Measurements from ENCODE around the gene DLK1. TPM values are rescaled to one million over a fixed set of nuclear protein-coding genes. Genes with fewer than 3 reads are reported as not detected.
A peak's percentile ranks its signal among the peaks of the same experiment; 100 is the strongest.

DLK1 gene
- polyA plus RNA-seq, 1 donor (not counting 4 experiments of a cell fraction or from before 2014, with no cell fraction given) = not detected

DNA sequence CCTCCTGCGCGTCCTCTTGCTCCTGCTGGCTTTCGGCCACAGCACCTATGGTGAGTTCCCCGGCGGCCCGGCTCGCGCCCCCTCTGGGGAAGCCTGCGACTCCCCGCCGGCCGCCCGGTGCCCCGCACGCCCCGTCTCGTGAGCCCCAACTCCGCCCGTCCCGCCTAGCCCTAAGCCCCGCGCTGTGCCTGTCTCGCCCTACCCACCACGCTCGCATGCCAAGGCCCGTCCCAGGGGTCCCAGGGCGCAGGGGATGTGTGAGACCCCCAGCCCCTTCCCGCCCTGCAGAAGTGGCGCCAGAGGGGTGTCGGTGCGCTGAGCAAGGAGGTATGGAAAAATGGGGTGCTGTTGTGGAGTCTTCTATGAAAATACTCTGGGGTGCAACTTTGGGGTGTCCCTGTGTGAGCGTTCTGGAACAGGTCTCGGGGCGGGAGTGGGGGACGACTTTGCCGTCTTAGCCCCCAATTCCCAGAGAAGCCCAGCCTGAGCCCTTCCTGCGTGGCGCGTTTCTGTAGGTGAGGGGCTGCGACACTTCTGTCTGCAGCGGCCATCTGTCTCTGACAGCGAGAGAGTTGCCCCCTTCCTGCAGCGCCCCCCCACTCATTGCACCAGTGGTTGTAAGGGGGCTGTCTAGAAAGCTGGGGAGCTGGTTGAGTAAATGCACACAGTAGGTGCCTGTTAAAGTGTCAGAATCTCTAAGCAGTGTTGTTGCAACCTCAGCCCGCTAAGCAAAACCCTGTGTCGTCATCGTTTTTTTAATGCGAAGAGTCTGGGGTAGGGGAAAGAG lies 587 bp downstream of the DLK1 start:
- dilution Hi-C loops (cut with MboI; ENCODE audit: extremely low pct_ligation_motif_present, low sequenced_read_pairs) = no loop called here
- Histone ChIP-seq H4K20me1 (ENCODE audit: control insufficient read depth, extremely low read depth, insufficient read depth, low read length) (no peaks in the 10 kb centered on the region), H3K9me3 (ENCODE audit: control insufficient read depth, low read depth, low read length) (no peaks in the 10 kb centered on the region), H3K4me1 (ENCODE audit: control insufficient read depth, extremely low read depth, insufficient read depth, low read length) (no peaks in the 10 kb centered on the region), H3K4me2 (ENCODE audit: control insufficient read depth, extremely low read depth, insufficient read depth, low read depth, low read length) (no peak overlapping the region), H3K36me3 (ENCODE audit: control insufficient read depth in 2 of 2, extremely low read depth in 1 of 2, insufficient read depth in 2 of 2, low read length in 2 of 2) (no peaks in the 10 kb centered on the region), H3K27me3 (ENCODE audit: control insufficient read depth, extremely low read depth, insufficient read depth, low read length) (peaks cover 83% of the 10 kb centered on the region), H2AFZ (ENCODE audit: control insufficient read depth, low read length) (no peak overlapping the region), H3K9me1 (ENCODE audit: control insufficient read depth, extremely low read depth, insufficient read depth, low read length) (no peaks in the 10 kb centered on the region), H3K27ac (ENCODE audit: control insufficient read depth, insufficient read depth, low read length) (no peak overlapping the region), H3K79me2 (ENCODE audit: control insufficient read depth, insufficient read depth, low read length) (no peaks in the 10 kb centered on the region), H3K4me3 (ENCODE audit: control insufficient read depth in 2 of 3, extremely low read depth in 1 of 3, insufficient read depth in 2 of 3, low read depth in 1 of 3, low read length in 3 of 3) (no peak overlapping the region), H3K9ac (ENCODE audit: control insufficient read depth, extremely low read depth, insufficient read depth, low read length) (no peak overlapping the region)
- no peak for FAIRE-seq
- TF ChIP-seq, protein P1, sequence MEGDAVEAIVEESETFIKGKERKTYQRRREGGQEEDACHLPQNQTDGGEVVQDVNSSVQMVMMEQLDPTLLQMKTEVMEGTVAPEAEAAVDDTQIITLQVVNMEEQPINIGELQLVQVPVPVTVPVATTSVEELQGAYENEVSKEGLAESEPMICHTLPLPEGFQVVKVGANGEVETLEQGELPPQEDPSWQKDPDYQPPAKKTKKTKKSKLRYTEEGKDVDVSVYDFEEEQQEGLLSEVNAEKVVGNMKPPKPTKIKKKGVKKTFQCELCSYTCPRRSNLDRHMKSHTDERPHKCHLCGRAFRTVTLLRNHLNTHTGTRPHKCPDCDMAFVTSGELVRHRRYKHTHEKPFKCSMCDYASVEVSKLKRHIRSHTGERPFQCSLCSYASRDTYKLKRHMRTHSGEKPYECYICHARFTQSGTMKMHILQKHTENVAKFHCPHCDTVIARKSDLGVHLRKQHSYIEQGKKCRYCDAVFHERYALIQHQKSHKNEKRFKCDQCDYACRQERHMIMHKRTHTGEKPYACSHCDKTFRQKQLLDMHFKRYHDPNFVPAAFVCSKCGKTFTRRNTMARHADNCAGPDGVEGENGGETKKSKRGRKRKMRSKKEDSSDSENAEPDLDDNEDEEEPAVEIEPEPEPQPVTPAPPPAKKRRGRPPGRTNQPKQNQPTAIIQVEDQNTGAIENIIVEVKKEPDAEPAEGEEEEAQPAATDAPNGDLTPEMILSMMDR (optimal IDR thresholded peaks at IDR 0.05 in 1 of 3, IDR thresholded peaks at IDR 0.05 in 1 of 3, conservative IDR thresholded peaks at IDR 0.05 in 1 of 3; ENCODE audit: extremely low read depth in 1 of 3, insufficient read depth in 2 of 3, low read length in 3 of 3) = no peak
- TF ChIP-seq EZH2 (IDR thresholded peaks at IDR 0.05; ENCODE audit: low read length) = peak; percentile 70
- no peak for DNase-seq (ENCODE audit: low read depth, low spot score)

DNA sequence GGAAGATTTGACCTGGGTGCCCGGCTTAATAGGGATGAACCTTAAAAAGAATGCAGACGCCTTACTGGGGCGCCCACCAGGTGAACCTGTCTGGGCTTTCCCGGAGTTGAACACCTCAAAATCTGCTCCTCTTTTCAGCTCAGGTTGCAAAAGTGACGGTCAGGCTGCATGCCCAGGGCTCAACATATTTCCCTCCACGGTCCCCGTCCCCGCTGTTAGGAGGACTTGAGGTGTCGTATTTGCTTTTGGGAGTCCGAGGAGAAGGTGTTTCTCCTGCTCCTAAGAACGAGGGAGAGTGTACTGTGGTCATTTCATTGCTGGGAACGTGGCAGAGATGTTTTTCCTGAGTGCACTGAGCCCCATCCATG lies 1.2 kb downstream of the DLK1 start:
- no peak for DNase-seq (ENCODE audit: low read depth, low spot score)
- Histone ChIP-seq H3K36me3 (ENCODE audit: control insufficient read depth in 2 of 2, extremely low read depth in 1 of 2, insufficient read depth in 2 of 2, low read length in 2 of 2) (no peaks in the 10 kb centered on the region), H2AFZ (ENCODE audit: control insufficient read depth, low read length) (no peak overlapping the region), H3K9ac (ENCODE audit: control insufficient read depth, extremely low read depth, insufficient read depth, low read length) (no peak overlapping the region), H3K4me1 (ENCODE audit: control insufficient read depth, extremely low read depth, insufficient read depth, low read length) (no peaks in the 10 kb centered on the region), H3K27me3 (ENCODE audit: control insufficient read depth, extremely low read depth, insufficient read depth, low read length) (peaks cover 78% of the 10 kb centered on the region), H3K4me3 (ENCODE audit: control insufficient read depth in 2 of 3, extremely low read depth in 1 of 3, insufficient read depth in 2 of 3, low read depth in 1 of 3, low read length in 3 of 3) (no peak overlapping the region), H3K9me1 (ENCODE audit: control insufficient read depth, extremely low read depth, insufficient read depth, low read length) (no peaks in the 10 kb centered on the region), H3K27ac (ENCODE audit: control insufficient read depth, insufficient read depth, low read length) (no peak overlapping the region), H3K9me3 (ENCODE audit: control insufficient read depth, low read depth, low read length) (no peaks in the 10 kb centered on the region), H3K4me2 (ENCODE audit: control insufficient read depth, extremely low read depth, insufficient read depth, low read depth, low read length) (no peak overlapping the region), H4K20me1 (ENCODE audit: control insufficient read depth, extremely low read depth, insufficient read depth, low read length) (no peaks in the 10 kb centered on the region), H3K79me2 (ENCODE audit: control insufficient read depth, insufficient read depth, low read length) (no peaks in the 10 kb centered on the region)
- FAIRE-seq = no peak
- TF ChIP-seq EZH2 (IDR thresholded peaks at IDR 0.05; ENCODE audit: low read length) = no peak
- TF ChIP-seq, protein P1 (optimal IDR thresholded peaks at IDR 0.05 in 1 of 3, IDR thresholded peaks at IDR 0.05 in 1 of 3, conservative IDR thresholded peaks at IDR 0.05 in 1 of 3; ENCODE audit: extremely low read depth in 1 of 3, insufficient read depth in 2 of 3, low read length in 3 of 3) = no peak
- dilution Hi-C loops (cut with MboI; ENCODE audit: extremely low pct_ligation_motif_present, low sequenced_read_pairs) = no loop called here
